Uterus (tissue), 2 donors: ENCODE results near the gene PHF5A.
"Not testable (repeated sequence)": the region's sequence is repeated elsewhere in the genome, so short reads cannot be mapped to it uniquely, and the experiment has no call there.

Experiments
- CTCF ChIP-seq, 4 experiments: fragments of 200-600 bp in 2 of 4; fragments of 450-650 bp in 2 of 4; sonication (generic) in 2 of 4; IDR thresholded peaks; one replicate each; pipeline ENCODE4 v1.5.1; 2016 to 2019; ENCODE audit warnings: antibody characterized with exemption in 4 of 4, mild to moderate bottlenecking in 2 of 4, moderate library complexity in 1 of 4
- POLR2A ChIP-seq, 2 donors: fragments of 450-650 bp; IDR thresholded peaks; one replicate each; pipeline ENCODE4 v1.6.1; 2016; ENCODE audit warnings: antibody characterized with exemption in 2 of 2, mild to moderate bottlenecking in 1 of 2, moderate library complexity in 1 of 2

- not testable (repeated sequence) for TF ChIP-seq CTCF, POLR2A (IDR thresholded peaks at IDR 0.05)
Measured at GRCh38 chr22:41434361-41435003, 34.0 kb downstream of the PHF5A start.
